Ovary (tissue), 3 donors: ENCODE data around the gene INTS11.

Source experiments
- CTCF ChIP-seq, 3 donors: fragments of 450-650 bp in 2 of 3; fragments of 200-600 bp in 1 of 3; IDR thresholded peaks; one replicate each; pipeline versions ENCODE4 v1.5.1 to v1.8.0; 2016 to 2022; ENCODE audit warnings: antibody characterized with exemption in 3 of 3, mild to moderate bottlenecking in 1 of 3
- POLR2A ChIP-seq: fragments of 450-650 bp; IDR thresholded peaks from one replicate; pipeline ENCODE4 v1.6.1; 2017; ENCODE audit warnings: antibody characterized with exemption, mild to moderate bottlenecking, moderate library complexity
- donor health status: DM: no; HTN: no; CAD: no.

- TF ChIP-seq POLR2A (no peak), CTCF (IDR thresholded peaks at IDR 0.05) (no peak)
These were observed 22.0 kb upstream of the INTS11 start for GRCh38 chr1:1346501-1346890.
